GM21447 (cell line): ENCODE measurements around the gene WHRN.

Experiments used
- ATAC-seq: cut with Tn5 transposase; IDR thresholded peaks from one replicate; pipeline ENCODE4 v1.9.1; 2021; ENCODE audit not compliant: unreplicated experiment

Gene WHRN

GRCh38 chr9:114450833-114451706 is 54.2 kb downstream of the WHRN start:
- ATAC-seq: peak; percentile 47

DNA sequence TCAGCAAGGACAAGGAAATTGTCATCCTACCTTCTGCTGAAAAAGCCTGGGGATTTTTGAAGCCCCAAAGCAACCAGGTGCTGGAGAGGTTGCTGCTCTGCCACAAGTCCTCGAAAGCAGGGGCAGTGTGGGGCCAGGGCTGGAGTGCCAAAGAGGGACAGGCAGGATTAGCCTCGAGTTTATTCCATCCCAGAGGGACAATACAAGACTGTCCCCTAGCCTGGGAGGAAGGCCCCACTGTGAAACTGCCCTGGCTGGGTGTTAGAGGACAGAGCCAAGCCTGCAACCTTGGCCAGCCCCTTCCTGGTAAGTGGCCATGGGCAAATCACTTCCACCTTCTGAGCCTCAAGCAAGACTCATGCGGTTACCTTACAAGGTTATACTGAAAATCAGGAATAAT is 55.1 kb downstream of the WHRN start:
- no peak for ATAC-seq

- ATAC-seq: no peak
Measured at GRCh38 chr9:114449236-114449635, 56.0 kb downstream of the WHRN start.

GRCh38 chr9:114448706-114449105 is 56.6 kb downstream of the WHRN start:
- no peak for ATAC-seq

- no peak for ATAC-seq
Measured at GRCh38 chr9:114446672-114447450, 58.4 kb downstream of the WHRN start.

DNA sequence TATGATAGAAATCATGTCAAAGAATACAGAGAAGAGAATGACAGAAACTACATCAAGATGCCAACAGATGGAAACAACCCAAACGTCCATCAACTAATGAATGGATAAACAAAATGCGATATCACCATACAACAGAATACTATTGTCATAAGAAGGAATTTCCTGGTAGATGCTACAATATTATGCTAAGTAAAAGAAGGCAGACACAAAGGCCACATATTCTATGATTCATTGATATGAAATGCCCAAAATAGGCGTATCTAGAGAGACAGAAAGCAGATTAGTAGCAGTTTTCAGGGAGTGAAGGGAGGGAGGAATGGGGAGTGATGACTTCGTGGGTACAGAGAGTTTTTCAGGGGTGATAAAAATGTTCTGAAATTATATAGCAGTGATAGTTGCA is 59.2 kb downstream of the WHRN start:
- ATAC-seq: no peak

GRCh38 chr9:114445616-114446015 is 59.7 kb downstream of the WHRN start:
- ATAC-seq: no peak

GRCh38 chr9:114442022-114442421 is 63.3 kb downstream of the WHRN start:
- no peak for ATAC-seq

- no peak for ATAC-seq
Measured at GRCh38 chr9:114437401-114437893, 67.8 kb downstream of the WHRN start.

- ATAC-seq: no peak
Measured at GRCh38 chr9:114434878-114435311, 70.4 kb downstream of the WHRN start.

GRCh38 chr9:114433720-114434255 is 71.5 kb downstream of the WHRN start:
- no peak for ATAC-seq

DNA sequence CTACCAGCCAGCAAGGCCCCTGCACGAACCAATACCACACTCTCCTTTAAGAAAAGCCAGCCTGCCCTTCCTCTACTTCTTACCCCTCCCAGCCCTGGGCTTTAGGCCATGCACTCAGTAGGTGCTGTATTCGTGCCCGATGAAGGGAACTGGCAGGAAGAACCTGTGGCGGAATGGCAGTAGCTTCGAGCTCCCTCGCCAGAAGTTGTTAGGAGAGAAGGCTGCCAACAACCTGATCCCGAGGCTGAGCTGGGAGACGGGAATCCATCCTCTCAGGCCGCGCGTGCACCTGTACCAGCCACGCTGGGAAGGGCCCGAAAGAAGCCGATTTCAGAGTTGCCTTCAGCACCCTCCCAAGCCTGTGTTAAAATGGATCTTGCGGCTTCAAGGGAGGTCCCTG is 72.2 kb downstream of the WHRN start:
- ATAC-seq: no peak

DNA sequence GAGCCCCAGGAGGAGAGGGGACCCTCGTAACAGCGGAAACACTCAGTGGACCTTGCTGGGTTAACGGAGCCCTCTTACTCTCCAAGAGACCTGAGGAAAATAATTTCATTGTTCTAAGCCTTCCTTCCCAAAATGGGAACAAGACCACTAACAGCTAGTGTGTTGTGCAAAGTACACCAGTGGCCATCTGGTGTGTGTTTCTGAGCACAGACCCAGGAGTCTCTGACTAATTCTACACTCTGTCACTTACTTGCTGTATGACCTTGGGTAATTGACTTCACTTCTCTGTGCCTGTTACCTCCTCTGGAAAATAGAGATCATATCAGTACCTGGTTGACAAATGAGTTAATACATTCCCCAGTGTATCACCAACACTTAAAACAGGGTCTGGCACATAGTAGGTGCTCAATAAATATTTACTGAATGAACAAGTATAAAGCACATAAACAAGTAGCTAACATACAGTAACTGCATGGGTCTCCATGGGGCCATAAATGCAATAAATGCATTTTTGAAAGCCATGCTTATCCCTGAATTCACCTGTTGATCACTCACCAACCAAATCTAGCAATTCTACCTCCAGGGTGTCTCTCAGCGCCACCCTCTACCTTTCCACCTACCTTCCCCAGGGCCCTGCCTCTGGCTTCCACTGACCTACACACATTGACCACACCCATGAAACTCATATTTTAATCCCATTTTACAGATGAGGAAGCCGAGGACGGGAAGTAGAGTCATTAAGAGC is 72.8 kb downstream of the WHRN start:
- no peak for ATAC-seq

- ATAC-seq: no peak
Measured at GRCh38 chr9:114431770-114432169, 73.5 kb downstream of the WHRN start.

GRCh38 chr9:114431003-114431402 is 74.3 kb downstream of the WHRN start:
- no peak for ATAC-seq

- no peak for ATAC-seq
Measured at GRCh38 chr9:114430457-114430856, 74.8 kb downstream of the WHRN start.

DNA sequence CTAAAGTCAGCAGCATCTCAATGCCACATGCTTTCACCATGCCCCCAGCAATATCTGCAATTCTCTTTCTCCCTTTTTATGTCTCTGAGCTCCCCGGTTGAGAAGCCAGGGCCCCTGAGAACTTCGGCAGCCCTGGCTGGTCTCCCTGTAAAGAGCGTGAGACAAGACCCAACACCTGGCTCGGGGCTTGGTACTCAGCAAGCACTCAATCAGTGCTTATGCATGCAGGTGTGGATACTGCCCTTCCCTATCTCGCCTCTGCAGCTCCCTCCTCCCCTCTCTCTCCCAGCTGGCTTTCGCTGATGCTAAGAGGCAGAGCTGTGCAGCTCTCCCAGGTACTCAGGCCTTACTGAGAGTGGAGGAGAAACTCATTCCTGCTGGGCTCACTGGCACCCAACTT is 75.8 kb downstream of the WHRN start:
- ATAC-seq: no peak

DNA sequence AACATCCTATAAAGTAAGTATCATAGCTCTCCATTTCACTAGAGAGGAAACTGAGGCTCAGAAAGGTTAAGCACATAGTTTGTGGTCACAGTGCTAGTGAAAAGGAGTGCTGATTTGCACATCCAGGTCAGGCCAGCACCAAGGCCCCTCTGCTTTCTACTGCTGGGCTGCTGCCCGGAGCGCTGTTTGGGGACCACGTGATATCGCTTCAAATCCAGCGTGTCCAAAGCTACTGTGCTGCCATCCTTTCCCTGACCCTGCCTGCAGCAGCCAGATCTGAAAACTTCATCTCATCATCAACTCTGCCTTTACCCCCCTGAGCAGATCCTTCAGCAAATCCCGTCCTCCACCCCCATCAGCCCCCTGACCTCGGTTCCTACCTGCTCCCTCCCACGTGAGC is 76.8 kb downstream of the WHRN start:
- ATAC-seq: no peak

- no peak for ATAC-seq
Measured at GRCh38 chr9:114427644-114428043, 77.6 kb downstream of the WHRN start.

DNA sequence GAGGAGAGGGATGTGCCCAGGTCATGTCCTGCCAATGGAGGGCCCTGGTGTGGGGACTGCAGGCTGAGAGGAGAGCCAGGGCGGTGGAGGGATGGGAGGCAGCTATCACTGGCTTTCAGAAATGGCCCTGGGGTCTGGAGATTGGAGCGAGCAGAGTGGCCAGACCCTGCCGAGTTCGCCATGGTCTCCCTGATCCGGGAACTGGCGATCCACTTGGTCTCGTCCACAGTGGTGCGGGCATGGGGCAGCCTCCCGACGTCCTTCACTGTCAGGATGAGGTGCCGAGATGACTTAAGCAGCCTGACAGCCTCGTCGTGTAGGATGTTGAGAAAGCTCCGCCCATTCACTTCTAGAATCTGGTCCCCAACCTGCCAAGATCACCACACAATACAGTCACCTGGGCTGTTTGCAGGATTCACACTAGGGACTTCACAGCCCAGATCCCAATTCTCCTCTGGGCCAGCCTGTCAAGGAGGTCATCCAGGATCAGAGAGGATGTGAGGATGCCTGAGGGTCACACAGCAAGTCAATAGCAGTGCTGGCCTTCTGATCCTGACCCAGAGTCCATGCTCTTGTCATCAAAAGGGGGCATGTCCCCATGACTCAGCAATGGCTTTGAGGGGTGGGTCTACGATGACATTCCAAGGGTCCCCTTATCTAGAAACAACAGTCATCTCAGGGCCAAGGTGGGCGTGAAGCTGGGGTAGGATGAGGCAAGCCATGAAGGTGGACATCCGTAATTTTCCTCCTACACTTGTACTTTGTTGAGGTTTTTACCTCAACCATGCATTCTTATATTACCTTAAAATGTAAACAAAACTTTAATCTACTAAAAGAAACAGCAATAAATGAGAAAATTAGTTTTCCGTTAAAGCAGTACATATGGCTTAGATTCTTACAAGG is 79.0 kb downstream of the WHRN start:
- no peak for ATAC-seq
